NK-92 (cell line): ENCODE measurements around the gene TUBGCP4.
"Not testable (repeated sequence)": the region's sequence is repeated elsewhere in the genome, so short reads cannot be mapped to it uniquely, and the experiment has no call there.

Experiments used
- DNase-seq: peaks from one replicate; lab custom pipeline; 2025; ENCODE audit not compliant: unreplicated experiment; lab: John Stamatoyannopoulos, UW

The TUBGCP4 gene

GRCh38 chr15:43370975-43371974 is at the start of gene TUBGCP4, which contains the start of gene ZSCAN29:
TUBGCP4 (plus strand) TSS chr15:43371101; CDS start chr15:43371355, 254 bp downstream.
ZSCAN29 (minus strand) TSS chr15:43371043; CDS start chr15:43369913, 1,130 bp downstream.
- peak; percentile 37 for DNase-seq

DNA sequence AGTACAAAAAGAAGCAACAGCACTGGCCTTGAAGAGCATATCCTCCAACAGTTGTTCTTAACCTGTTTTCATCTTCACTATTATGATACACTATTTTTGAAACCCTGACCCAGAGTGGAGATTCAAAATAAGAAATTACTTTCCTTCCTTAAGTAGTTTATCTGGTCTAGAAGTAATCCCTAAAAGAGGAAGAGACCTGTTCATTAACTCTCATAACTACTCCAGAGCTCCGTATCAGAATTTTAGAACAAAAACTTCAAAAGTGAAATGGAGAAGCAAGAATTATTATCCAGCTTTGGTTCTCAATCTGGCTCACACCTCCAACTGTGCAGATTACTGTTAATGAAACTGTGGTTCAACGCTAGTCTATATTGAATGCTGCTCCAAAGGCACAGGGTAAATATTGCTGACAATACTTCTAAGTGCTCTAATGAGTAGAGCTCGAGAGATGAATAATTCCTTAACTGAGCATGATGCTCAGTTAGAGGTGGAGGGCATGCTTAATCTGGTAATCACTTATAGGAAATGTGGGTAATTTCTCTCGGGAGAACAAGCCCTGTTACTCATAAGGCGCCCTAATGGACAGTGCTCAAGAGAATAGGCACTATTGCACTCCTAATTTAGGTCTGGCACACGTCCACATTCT is 45.7 kb upstream of the TUBGCP4 start:
- DNase-seq = no peak

GRCh38 chr15:43329217-43329959 is 41.5 kb upstream of the TUBGCP4 start:
- no peak for DNase-seq

GRCh38 chr15:43329960-43330779 is 40.7 kb upstream of the TUBGCP4 start, which contains the start of gene LCMT2:
LCMT2 (minus strand) TSS chr15:43330573; CDS start chr15:43330489, 84 bp downstream.
- DNase-seq = peak; percentile 67

DNA sequence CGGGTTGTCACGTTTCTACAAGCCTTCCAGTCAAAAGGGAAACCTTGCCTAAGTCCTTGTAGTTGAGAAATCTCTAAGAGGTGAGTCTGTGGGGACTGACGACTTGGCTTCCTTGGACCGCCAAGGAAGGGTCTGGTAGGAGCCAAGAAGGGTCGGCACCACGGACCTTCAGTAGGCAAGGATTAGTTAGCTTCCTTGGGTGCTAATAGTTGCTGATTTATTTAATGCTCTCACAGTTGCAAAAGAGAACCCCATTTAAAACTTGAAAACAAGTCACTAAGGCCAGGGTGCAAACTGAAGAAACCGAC is 40.2 kb upstream of the TUBGCP4 start:
- DNase-seq = no peak

- DNase-seq = no peak
Observed at GRCh38 chr15:43346305-43346704, 24.6 kb upstream of the TUBGCP4 start.

- DNase-seq = no peak
Observed at GRCh38 chr15:43347114-43347513, 23.8 kb upstream of the TUBGCP4 start.

DNA sequence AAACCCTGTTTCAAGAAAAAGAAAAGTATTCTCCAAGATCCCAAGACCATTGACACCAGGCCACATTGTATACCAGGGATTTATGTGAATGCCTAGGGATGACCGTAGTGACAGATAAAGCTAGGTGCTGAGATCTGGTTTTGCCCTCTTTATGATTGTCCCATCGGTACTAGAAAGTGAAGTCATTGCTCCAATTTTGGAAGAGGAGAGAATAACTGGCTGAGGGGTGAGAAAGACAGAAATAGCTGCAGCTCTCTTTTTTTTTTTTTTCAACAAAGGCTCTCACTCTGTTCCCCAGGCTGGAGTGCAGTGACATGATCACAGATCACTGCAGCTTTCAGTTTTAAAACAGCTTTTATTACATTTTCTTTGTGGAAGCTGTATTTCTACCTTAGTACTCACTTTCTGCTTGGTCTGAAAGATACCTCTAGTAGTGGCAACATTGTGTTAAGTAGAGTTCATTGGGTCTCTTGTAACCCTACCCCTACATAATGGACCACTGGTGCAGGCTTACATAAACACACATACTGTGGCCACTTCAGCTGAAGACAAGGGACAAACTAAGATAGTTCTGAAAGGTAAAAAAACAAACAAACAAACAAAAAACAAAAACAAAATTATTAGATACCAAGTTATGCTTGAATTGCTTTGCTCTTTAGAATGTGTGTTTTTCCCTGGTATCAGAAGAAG is 18.1 kb upstream of the TUBGCP4 start:
- DNase-seq = no peak

GRCh38 chr15:43360821-43361220 is 10.1 kb upstream of the TUBGCP4 start:
- no peak for DNase-seq

DNA sequence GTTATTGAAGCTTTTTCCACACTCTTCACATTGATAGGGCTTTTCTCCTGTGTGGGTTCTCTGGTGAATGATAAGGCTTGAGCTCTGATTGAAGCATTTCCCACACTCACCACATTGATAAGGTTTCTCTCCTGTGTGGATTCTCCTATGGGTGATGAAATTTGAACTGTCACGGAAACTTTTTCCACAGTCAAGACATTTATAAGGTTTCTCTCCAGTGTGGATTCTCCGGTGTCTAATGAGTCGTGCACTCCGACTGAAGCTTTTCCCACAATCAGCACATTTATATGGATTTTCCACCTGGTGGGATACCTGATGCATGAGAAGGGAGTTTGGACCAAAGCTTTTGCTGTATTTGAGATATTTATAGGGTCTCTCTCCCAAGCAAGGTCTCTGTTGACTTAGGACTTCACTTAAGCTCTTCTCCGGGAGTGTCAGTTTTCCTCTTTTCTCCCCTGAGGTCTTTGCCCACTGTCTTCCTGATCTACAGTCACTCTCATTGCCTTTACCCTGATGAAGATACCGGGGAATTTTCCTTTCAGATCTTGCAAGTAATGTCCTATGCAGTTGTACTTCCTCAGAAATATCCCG is 9.5 kb upstream of the TUBGCP4 start:
- DNase-seq = no peak

- DNase-seq = no peak
Observed at GRCh38 chr15:43370310-43370974, 459 bp upstream of the TUBGCP4 start.

- DNase-seq = no peak
Observed at GRCh38 chr15:43376017-43376705, 5.3 kb downstream of the TUBGCP4 start.

DNA sequence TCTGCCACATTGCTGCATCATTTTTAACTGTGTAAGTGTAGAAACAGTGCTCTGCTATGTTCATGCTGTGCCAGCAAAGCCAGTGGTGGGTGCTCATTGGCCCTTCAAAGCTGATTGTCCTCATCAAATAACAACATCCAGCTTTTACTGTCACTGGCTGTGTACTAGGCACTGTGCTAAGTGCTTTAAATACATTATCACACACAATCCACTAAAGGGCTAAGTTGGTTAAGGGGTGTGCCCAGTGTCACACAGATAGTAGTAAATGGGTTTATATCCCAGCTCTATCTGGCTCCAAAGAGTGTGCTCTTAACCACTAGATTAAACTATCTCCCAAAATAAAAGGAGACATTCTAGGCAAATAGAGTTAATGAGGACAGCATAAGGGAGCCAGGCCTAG is 7.7 kb downstream of the TUBGCP4 start:
- DNase-seq = no peak

- no peak for DNase-seq
Observed at GRCh38 chr15:43382310-43382709, 11.4 kb downstream of the TUBGCP4 start.

DNA sequence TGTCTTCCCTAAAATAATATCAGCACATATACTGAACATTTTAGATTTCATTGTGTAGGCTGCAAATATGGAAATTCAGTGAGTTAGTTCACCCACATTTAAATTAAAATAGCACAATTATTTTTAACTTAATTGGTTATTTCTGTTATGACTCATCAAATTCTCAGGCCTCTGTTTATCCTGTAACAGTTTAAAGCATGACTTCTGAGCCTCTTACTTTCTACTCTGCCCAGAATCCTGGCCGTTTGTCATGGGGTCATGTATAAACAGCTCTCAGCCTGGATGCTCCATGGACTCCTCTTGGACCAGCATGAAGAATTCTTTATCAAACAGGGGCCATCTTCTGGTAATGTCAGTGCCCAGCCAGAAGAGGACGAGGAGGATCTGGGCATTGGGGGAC is 12.2 kb downstream of the TUBGCP4 start:
- no peak for DNase-seq

DNA sequence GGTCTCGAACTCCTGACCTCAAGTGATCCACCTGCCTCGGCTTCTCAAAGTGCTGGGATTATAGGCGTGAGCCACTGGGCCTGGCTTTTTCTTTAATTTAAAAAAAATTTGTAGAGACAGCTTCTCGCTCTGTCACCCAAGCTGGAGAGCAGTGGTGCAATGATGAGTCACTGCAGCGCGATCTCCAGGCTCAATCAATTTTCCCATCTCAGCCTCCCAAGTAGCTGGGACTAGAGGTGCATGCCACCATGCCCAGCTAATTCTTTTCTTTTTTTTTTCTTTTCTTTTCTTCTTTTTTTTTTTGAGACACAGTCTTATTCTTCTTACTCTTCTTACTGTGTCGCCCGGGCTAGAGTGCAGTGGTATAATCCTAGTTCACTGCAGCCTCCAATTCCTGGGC is 19.8 kb downstream of the TUBGCP4 start:
- no peak for DNase-seq

GRCh38 chr15:43393592-43393991 is 22.7 kb downstream of the TUBGCP4 start:
- DNase-seq = not testable (repeated sequence)

DNA sequence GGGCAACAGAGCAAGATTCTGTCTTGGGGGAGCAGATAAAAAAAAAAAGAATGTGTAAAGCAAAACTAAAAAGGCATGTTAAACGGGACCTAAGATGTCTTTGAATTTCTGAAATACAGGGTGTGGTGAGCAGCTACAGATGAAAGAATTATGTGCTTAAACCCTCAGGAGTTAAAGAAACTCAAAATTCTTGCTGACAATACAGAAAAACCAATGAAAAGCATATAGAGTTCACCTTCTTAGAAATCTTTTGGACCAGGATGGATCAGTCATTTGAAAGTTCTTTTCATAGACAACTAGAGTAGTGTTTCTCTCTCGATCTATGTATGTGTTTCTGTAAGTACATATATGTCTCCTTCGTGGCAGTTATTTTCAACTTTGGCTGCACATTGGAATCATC is 31.4 kb downstream of the TUBGCP4 start:
- DNase-seq = no peak
